Body of pancreas (tissue), 4 donors: ENCODE measurements around the gene ZNF236. TPM values are rescaled to one million over a fixed set of nuclear protein-coding genes. Genes with fewer than 3 reads are reported as not detected.

Experiments
- ATAC-seq: fragments of 150-250 bp; one replicate; pipeline ENCODE4 v1.9.1; 2016
- DNase-seq, 4 donors: peaks; one replicate each; pipeline ENCODE4 v3.0.0-alpha.2; 2019
- H3K27ac ChIP-seq, 4 donors: fragments of 200-600 bp; sonication (generic); 1 replicate in 3 of 4; 2 replicates in 1 of 4; pipeline versions ENCODE4 v1.5.1 to v1.6.1; 2016 to 2019; ENCODE audit warnings: mild to moderate bottlenecking in 1 of 4, mixed read lengths in 1 of 4, moderate library complexity in 1 of 4
- H3K27me3 ChIP-seq, 2 donors: fragments of 200-600 bp; sonication (generic); one replicate each; pipeline ENCODE4 v1.6.0; 2016; ENCODE audit warnings: mild to moderate bottlenecking in 1 of 2
- H3K36me3 ChIP-seq, 2 donors: fragments of 200-600 bp; sonication (generic); replicated peaks in 1 of 2; 2 replicates each; pipeline ENCODE4 v1.5.1; 2016; ENCODE audit warnings: low read depth in 2 of 2; ENCODE audit not compliant: insufficient read depth in 1 of 2
- H3K4me1 ChIP-seq: fragments of 200-600 bp; sonication (generic); one replicate; pipeline ENCODE4 v1.6.0; 2016
- H3K4me3 ChIP-seq, 2 donors: fragments of 200-600 bp; sonication (generic); 1 replicate in 1 of 2; 2 replicates in 1 of 2; pipeline ENCODE4 v1.5.1; 2016 to 2019
- H3K9me3 ChIP-seq, 3 donors: fragments of 200-600 bp; sonication (generic); 1 replicate in 2 of 3; 2 replicates in 1 of 3; pipeline ENCODE4 v1.5.1; 2016
- CTCF ChIP-seq, 7 experiments: fragments of 450-650 bp in 4 of 7; fragments of 200-600 bp in 3 of 7; sonication (generic) in 3 of 7; IDR thresholded peaks; one replicate each; pipeline ENCODE4 v1.5.1; 2016 to 2019; ENCODE audit warnings: antibody characterized with exemption in 7 of 7
- POLR2A ChIP-seq, 3 donors: fragments of 450-650 bp; IDR thresholded peaks; one replicate each; pipeline ENCODE4 v1.6.1; 2016; ENCODE audit warnings: antibody characterized with exemption in 3 of 3, mild to moderate bottlenecking in 2 of 3
- WGBS, 2 donors: methylation state at CpG; one replicate each; pipeline ENCODE4 v1.1.5; 2017; 5-methylcytosine and 5-hydroxymethylcytosine counted together
- intact Hi-C: fragments of 100-400 bp; cut with DNase I; formaldehyde crosslinking; loops from one replicate; pipeline ENCODE4 v1.15.1; 2023
- total RNA-seq, 2 donors: library from RNA; depleted of rRNA; stranded (reverse); fragments of >200 nt; gene quantifications; one replicate each; pipeline ENCODE4 v1.1.0, GENCODE V29; 2016

Gene ZNF236
- total RNA-seq, 2 donors from 2014 or later, result 9.6 to 22.7 TPM

- TF ChIP-seq CTCF (IDR thresholded peaks at IDR 0.05) (no peak), POLR2A (IDR thresholded peaks at IDR 0.05) (no peak)
- H3K4me3 ChIP-seq, result no peak overlapping the region
- intact Hi-C loops, result no loop called here
These were observed 176.7 kb downstream of the ZNF236 start for GRCh38 chr18:76999077-76999476.

GRCh38 chr18:77000527-77000926, 178.2 kb downstream of the ZNF236 start:
- ATAC-seq, result peak; percentile 71
- 19 to 22% methylated on average over 11 of the region's 11 CpGs for WGBS, 2 donors
- H3K36me3 ChIP-seq, result no peaks in the 10 kb centered on the region

More at GRCh38 chr18:76999077-76999476, 176.7 kb downstream of the ZNF236 start:
- Histone ChIP-seq H3K36me3 (no peaks in the 10 kb centered on the region), H3K4me1 (peaks cover 3% of the 10 kb centered on the region), H3K27me3 (no peaks in the 10 kb centered on the region), H3K9me3 (no peaks in the 10 kb centered on the region), H3K27ac (no peak overlapping the region)
- ATAC-seq (no peak), DNase-seq (no peak)
- WGBS, 2 donors, result 82 to 86% methylated on average over 10 to 13 of the region's 13 CpGs

GRCh38 chr18:77001041-77001440, 178.7 kb downstream of the ZNF236 start:
- Histone ChIP-seq H3K9me3 (no peaks in the 10 kb centered on the region), H3K4me1 (peaks cover 3% of the 10 kb centered on the region), H3K27ac (no peak overlapping the region), H3K4me3 (no peak overlapping the region), H3K36me3 (no peaks in the 10 kb centered on the region), H3K27me3 (no peaks in the 10 kb centered on the region)
- intact Hi-C loops, result loop anchor here (10.0 kb wide), 1 partner anchor 654 kb away; no protein-coding TSS in a partner anchor
- TF ChIP-seq POLR2A (IDR thresholded peaks at IDR 0.05) (no peak), CTCF (IDR thresholded peaks at IDR 0.05) (no peak)
- WGBS, 2 donors, result 69 to 76% methylated on average over 14 to 18 of the region's 19 CpGs
- no peak for DNase-seq
- ATAC-seq, result no peak

More at GRCh38 chr18:77000527-77000926, 178.2 kb downstream of the ZNF236 start:
- Histone ChIP-seq H3K4me3 (no peak overlapping the region), H3K4me1 (peaks cover 3% of the 10 kb centered on the region), H3K27me3 (no peaks in the 10 kb centered on the region), H3K27ac (no peak overlapping the region), H3K9me3 (no peaks in the 10 kb centered on the region)
- TF ChIP-seq POLR2A (IDR thresholded peaks at IDR 0.05), result no peak
- TF ChIP-seq CTCF (IDR thresholded peaks at IDR 0.05), result peak; percentile 90 to 98 (median 93)
- intact Hi-C loops, result loop anchor here (10.0 kb wide), 1 partner anchor 654 kb away; no protein-coding TSS in a partner anchor
- DNase-seq, result peak; percentile 50 to 62 (median 54)

- no peak overlapping the region for H3K27ac ChIP-seq
- TF ChIP-seq CTCF (IDR thresholded peaks at IDR 0.05) (no peak), POLR2A (IDR thresholded peaks at IDR 0.05) (no peak)
- 77 to 83% methylated on average over 7 of the region's 7 CpGs for WGBS, 2 donors
- intact Hi-C loops, result loop anchor here (10.0 kb wide), 1 partner anchor 653 kb away; no protein-coding TSS in a partner anchor
- H3K27me3 ChIP-seq, result no peaks in the 10 kb centered on the region
- no peaks in the 10 kb centered on the region for H3K9me3 ChIP-seq
- H3K4me1 ChIP-seq, result peaks cover 3% of the 10 kb centered on the region
- no peak for DNase-seq
- no peaks in the 10 kb centered on the region for H3K36me3 ChIP-seq
- ATAC-seq, result no peak
- no peak overlapping the region for H3K4me3 ChIP-seq
These were observed 179.6 kb downstream of the ZNF236 start for GRCh38 chr18:77001979-77002378.

- DNase-seq (no peak), ATAC-seq (no peak)
- 82 to 90% methylated on average over 10 of the region's 10 CpGs for WGBS, 2 donors
- H3K4me1 ChIP-seq, result peaks cover 3% of the 10 kb centered on the region
- TF ChIP-seq POLR2A (IDR thresholded peaks at IDR 0.05) (no peak), CTCF (IDR thresholded peaks at IDR 0.05) (no peak)
- intact Hi-C loops, result loop anchor here (10.0 kb wide), 1 partner anchor 652 kb away; no protein-coding TSS in a partner anchor
- H3K9me3 ChIP-seq, result no peaks in the 10 kb centered on the region
- no peaks in the 10 kb centered on the region for H3K36me3 ChIP-seq
- H3K4me3 ChIP-seq, result no peak overlapping the region
- H3K27me3 ChIP-seq, result no peaks in the 10 kb centered on the region
- H3K27ac ChIP-seq, result no peak overlapping the region
These were observed 180.1 kb downstream of the ZNF236 start for GRCh38 chr18:77002496-77002895.
